Uterus (tissue), 2 donors: ENCODE data around the gene OGA.

Experiments used
- CTCF ChIP-seq, 4 experiments: fragments of 200-600 bp in 2 of 4; fragments of 450-650 bp in 2 of 4; sonication (generic) in 2 of 4; IDR thresholded peaks; one replicate each; pipeline ENCODE4 v1.5.1; 2016 to 2019; ENCODE audit warnings: antibody characterized with exemption in 4 of 4, mild to moderate bottlenecking in 2 of 4, moderate library complexity in 1 of 4
- POLR2A ChIP-seq, 2 donors: fragments of 450-650 bp; IDR thresholded peaks; one replicate each; pipeline ENCODE4 v1.6.1; 2016; ENCODE audit warnings: antibody characterized with exemption in 2 of 2, mild to moderate bottlenecking in 1 of 2, moderate library complexity in 1 of 2

GRCh38 chr10:101761226-101761625, 57.0 kb downstream of the OGA start:
- TF ChIP-seq POLR2A (IDR thresholded peaks at IDR 0.05) (no peak), CTCF (IDR thresholded peaks at IDR 0.05) (no peak)
